ENCODE results near the gene SLC25A45. TPM values are rescaled to one million over a fixed set of nuclear protein-coding genes. Genes with fewer than 3 reads are reported as not detected.

The SLC25A45 gene
- total and polyA plus RNA-seq, 2 of the 4 experiments (the other 2 are of a cell fraction) = 0.72 to 1.2 TPM

GRCh38 chr11:65419772-65420481 is 37.5 kb upstream of the SLC25A45 start:
- intact Hi-C loops (cut with micrococcal nuclease) = loop anchor here (2.0 kb wide), 1 partner anchor 79 kb away; the partner anchor contains the start of gene MALAT1
- POLR2A ChIA-PET (ENCODE audit: unreplicated experiment) = interaction anchor here (0.6 to 6.8 kb wide), 6 partner anchors 10 to 88 kb away, joined by 3 to 142 read pairs (median 37); partner anchors contain the start of gene MALAT1
- ATAC-seq (ENCODE audit: low read depth) = peak; percentile 2; the same call in 1 of the 2 replicates

More at GRCh38 chr11:65419772-65420481, 37.5 kb upstream of the SLC25A45 start:
- Histone ChIP-seq H3K9me3 (ENCODE audit: control insufficient read depth, insufficient read depth, low read length) (no peaks in the 10 kb centered on the region), H2BK5ac (ENCODE audit: low read depth, low read length, poor library complexity, severe bottlenecking) (peak overlapping the region; percentile 82), H3K79me1 (ENCODE audit: low read depth in 1 of 2, low read length in 2 of 2) (peaks cover 10 to 61% of the 10 kb centered on the region in 2 experiments; a peak in 2 of 4 replicates), H3K9ac (ENCODE audit: low read depth, low read length) (peak overlapping the region; percentile 87), H4K5ac (ENCODE audit: low read depth, low read length) (peak overlapping the region; percentile 88), H4K8ac (ENCODE audit: low read depth in 2 of 2, low read length in 2 of 2) (peak overlapping the region; percentile 73 to 91), H3K18ac (ENCODE audit: low read depth, low read length) (peak overlapping the region; percentile 93), H3K14ac (replicated peaks; ENCODE audit: low read depth, low read length) (peak overlapping the region; percentile 98), H3K23ac (ENCODE audit: low read depth, low read length) (peak overlapping the region; percentile 99), H3K27ac (ENCODE audit: insufficient read depth, low read length) (peak overlapping the region; percentile 98), H3K4ac (ENCODE audit: low read depth, low read length) (peak overlapping the region; percentile 100), H2AFZ (replicated peaks; ENCODE audit: low read length, poor library complexity) (peak overlapping the region; percentile 40), H3K9me1 (ENCODE audit: insufficient read depth, low read length) (no peaks in the 10 kb centered on the region), H2BK120ac (ENCODE audit: low read depth, low read length) (peak overlapping the region; percentile 99), H3K27me3 (ENCODE audit: control insufficient read depth, insufficient read depth, low read length) (no peaks in the 10 kb centered on the region), H3K4me3 (ENCODE audit: insufficient read depth, low read depth, low read length) (no peak overlapping the region), H3K56ac (ENCODE audit: extremely low read depth, insufficient read depth, low read length) (peak overlapping the region; percentile 93), H4K91ac (ENCODE audit: insufficient read depth, low read depth, low read length) (peak overlapping the region; percentile 99), H3K4me2 (ENCODE audit: low read depth, low read length) (peak overlapping the region; percentile 73), H2BK20ac (ENCODE audit: low read depth, low read length) (peak overlapping the region; percentile 98), H3K4me1 (ENCODE audit: control insufficient read depth, insufficient read depth, low read length) (peaks cover 38% of the 10 kb centered on the region), H2AK5ac (ENCODE audit: low read depth, low read length) (peak overlapping the region; percentile 90), H4K20me1 (ENCODE audit: insufficient read depth, low read length) (peaks cover 34% of the 10 kb centered on the region), H2BK15ac (ENCODE audit: low read depth, low read length) (peak overlapping the region; percentile 100; the same call in 2 of the 3 replicates), H2AK9ac (replicated peaks; ENCODE audit: low read depth, low read length, poor library complexity) (peak overlapping the region; percentile 100), H3K36me3 (ENCODE audit: control insufficient read depth, insufficient read depth, low read length) (peaks cover 15% of the 10 kb centered on the region)
- BruUV-seq (replicated peaks) = no TSS peak
- DNase-seq = peak; percentile 89
- in situ Hi-C loops (cut with MboI; ENCODE audit: low sequenced_read_pairs) = no loop called here
- WGBS, 2 experiments (ENCODE audit: extremely low coverage in 2 of 2, insufficient read length in 1 of 2) = no CpG with 5 or more reads among the region's 6 CpGs
- dilution Hi-C loops (cut with HindIII; ENCODE audit: low sequenced_read_pairs, unreplicated experiment) = no loop called here
- CTCF ChIA-PET = interaction anchor here (0.6 to 1.5 kb wide), 2 partner anchors 79 to 87 kb away, joined by 3 to 6 read pairs; partner anchors contain the start of gene MALAT1
- TF ChIP-seq CEBPB (IDR thresholded peaks at IDR 0.05; ENCODE audit: low read depth, low read length) (no peak), CHD1 (IDR thresholded peaks at IDR 0.05; ENCODE audit: low read depth, low read length) (no peak), POLR2A (IDR thresholded peaks at IDR 0.05; ENCODE audit: low read depth, low read length) (peak; percentile 25; the same call in 1 of the 2 replicates), MAFK (IDR thresholded peaks at IDR 0.05; ENCODE audit: low read depth, low read length) (peak; percentile 91), RCOR1 (IDR thresholded peaks at IDR 0.05; ENCODE audit: insufficient replicate concordance, low read length) (no peak)
